ENCODE data around the gene OTOP2.

DNA sequence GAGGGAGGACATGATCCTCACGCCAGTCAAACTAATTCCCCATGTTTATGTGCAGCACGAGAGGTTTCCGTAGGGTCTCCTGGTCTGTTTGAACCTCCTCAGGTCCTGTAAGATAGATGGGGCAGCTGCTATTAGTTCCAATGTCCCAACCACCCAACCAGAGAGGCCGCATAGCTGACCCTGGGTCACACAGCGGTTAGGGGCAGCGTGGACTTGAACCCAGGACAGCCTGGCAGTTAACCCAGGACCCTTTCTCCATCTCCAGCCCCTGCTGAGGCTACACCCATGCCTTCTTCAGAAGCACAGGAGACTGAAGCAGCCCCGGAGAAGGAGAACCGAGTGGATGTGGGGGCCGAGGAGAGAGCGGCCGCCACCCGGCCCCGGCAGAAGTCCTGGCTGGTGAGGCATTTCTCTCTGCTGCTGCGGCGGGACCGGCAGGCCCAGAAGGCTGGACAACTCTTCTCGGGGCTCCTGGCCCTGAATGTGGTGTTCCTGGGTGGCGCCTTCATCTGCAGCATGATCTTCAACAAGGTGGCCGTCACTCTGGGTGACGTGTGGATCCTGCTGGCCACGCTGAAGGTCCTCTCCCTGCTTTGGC lies 17.2 kb downstream of the OTOP2 start:
- TF ChIP-seq, protein P1, sequence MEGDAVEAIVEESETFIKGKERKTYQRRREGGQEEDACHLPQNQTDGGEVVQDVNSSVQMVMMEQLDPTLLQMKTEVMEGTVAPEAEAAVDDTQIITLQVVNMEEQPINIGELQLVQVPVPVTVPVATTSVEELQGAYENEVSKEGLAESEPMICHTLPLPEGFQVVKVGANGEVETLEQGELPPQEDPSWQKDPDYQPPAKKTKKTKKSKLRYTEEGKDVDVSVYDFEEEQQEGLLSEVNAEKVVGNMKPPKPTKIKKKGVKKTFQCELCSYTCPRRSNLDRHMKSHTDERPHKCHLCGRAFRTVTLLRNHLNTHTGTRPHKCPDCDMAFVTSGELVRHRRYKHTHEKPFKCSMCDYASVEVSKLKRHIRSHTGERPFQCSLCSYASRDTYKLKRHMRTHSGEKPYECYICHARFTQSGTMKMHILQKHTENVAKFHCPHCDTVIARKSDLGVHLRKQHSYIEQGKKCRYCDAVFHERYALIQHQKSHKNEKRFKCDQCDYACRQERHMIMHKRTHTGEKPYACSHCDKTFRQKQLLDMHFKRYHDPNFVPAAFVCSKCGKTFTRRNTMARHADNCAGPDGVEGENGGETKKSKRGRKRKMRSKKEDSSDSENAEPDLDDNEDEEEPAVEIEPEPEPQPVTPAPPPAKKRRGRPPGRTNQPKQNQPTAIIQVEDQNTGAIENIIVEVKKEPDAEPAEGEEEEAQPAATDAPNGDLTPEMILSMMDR (IDR thresholded peaks at IDR 0.05) = no peak
- TF ChIP-seq POLR2A (IDR thresholded peaks at IDR 0.05) = no peak

Measured in thyroid gland (tissue), 4 donors.